NCI-H774 (cell line): Measurements from ENCODE around the gene CROCC2.
A peak's percentile ranks its signal among the peaks of the same experiment; 100 is the strongest.

Source experiments
- DNase-seq: peaks from one replicate; lab custom pipeline; 2025; lab: John Stamatoyannopoulos, UW

CROCC2 gene

DNA sequence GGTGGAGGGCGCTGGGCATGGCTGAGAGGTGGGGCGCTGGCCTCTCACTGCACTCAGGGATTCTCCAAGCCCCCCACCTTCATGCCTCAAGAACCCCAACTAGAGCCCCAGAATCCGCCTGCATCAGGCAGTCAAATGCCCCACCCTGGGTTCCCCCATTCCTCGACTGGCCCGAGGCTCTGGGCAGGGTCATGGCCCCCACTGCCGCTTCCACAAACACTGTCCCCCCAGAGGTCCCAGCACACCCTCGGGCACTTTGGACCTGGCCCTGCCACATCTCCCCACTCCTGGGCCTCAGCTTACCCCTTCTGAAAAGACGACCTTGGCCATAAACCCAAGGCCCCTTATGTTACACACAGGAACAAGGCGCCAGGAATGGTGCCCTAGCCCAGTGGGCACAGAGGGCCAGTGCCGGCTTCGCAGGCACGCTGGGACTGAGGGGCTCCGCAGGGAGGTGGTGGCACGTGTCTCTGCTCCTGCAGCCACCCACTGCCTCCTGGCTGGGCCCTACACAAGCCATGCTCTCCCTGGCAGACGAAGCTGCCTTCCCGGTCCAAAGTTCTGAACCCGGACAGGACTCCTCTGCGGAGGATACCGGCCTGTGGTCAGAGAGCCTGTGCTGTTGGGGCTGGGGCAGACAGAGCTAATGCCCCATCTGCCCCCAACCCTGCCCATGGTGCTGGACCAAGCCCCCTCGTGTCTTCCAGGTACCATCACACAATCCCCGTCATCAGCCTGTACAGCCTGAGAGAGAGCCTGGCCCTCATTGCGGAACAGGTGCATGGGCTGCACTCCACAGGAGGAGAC, 30.7 kb upstream of the CROCC2 start:
- no peak for DNase-seq

DNA sequence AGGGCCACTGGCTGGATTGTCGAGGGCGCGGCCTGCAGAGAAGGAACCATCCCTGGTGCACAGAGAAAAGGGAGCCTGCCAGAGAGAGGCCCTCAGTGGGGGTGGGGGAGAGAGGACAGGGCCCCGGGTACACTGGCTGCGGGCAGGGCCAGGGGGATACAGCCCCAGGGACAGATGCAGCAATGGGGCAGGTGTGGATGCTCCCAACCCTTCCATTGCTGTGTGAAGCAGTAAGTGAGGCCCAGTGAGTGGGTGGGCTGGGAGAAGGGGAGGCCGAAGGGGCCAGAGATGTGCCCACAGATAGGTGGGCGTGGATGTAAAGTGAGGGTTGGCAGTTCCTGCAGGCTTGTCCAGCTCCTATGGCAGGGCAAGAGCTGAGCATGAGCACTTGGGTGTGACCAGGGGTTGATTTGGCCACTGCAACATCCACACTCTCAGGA, 30.1 kb upstream of the CROCC2 start:
- no peak for DNase-seq

DNA sequence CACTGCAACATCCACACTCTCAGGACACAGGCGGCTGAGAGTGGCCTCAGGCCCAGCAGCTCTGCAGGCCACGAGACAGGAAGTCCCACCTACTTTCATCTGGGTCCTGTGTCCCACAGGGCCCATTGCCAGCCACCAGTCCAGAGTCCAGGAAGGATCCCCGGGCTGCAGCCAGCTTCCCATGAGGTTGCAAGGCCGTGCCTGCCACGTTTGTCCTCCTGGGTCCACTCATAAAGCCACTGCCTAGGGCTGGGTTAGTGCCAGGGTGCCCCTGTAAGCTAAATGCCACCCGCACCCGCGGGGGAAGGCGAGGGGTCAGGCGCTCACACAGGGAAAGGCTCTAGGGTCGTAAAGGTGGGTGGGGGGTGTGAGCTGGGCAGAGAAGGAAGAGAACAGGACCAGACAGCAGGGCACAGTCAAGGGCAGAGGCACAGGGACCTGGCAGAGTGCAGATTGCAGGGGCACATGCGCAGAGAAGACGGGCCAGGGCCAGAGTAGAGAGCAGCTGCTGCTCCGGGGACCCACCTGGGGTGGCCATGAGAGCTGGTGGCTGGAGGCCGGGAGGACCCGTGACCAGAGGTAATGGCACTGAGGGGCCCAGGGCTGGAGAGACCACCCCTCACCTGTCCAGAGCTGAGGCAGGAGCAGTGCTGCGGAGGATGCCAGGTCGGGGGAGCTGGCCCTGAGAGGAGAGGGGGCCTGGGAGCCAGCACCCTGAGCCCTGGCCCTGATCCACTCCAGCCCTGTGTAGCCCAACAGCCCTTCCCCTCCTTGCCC, 29.5 kb upstream of the CROCC2 start:
- no peak for DNase-seq

DNA sequence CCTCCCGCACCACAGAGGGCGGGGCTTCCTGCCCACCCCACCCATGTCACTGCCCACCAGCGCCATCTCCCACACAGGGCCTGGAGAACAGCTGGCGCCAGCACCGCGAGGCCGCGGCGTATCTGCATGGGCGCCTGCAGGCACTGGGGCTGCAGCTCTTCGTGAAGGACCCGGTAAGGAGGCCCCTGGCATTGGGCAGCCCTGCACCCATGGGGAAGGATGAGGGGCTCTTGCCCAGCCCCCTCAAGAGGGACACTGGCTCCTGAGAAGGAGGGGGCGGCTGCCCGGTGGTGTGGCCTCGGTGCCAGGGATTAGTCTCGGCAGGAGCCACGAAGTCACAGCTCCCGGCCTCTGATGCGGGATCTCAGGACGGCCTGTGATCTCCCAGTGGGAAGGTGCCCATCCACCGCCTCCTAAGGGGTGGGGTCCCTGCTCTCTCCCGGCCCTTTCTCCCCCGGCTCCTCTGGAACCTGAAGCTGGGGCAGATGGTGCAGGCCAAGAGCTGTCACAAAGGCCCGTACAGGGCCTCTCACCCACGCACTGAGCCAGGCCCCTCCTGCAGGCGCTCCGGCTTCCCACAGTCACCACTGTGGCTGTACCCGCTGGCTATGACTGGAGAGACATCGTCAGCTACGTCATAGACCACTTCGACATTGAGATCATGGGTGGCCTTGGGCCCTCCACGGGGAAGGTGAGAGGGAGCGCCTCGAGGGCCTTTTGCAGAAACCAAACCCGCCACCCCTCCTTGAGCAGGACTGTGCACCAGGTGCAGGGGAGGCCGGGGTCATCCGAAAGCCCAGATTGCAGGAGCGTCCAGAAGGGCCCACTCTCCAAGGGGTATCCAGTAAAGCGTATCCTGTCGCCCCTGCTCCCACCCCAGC, 28.4 kb upstream of the CROCC2 start:
- DNase-seq = no peak

DNA sequence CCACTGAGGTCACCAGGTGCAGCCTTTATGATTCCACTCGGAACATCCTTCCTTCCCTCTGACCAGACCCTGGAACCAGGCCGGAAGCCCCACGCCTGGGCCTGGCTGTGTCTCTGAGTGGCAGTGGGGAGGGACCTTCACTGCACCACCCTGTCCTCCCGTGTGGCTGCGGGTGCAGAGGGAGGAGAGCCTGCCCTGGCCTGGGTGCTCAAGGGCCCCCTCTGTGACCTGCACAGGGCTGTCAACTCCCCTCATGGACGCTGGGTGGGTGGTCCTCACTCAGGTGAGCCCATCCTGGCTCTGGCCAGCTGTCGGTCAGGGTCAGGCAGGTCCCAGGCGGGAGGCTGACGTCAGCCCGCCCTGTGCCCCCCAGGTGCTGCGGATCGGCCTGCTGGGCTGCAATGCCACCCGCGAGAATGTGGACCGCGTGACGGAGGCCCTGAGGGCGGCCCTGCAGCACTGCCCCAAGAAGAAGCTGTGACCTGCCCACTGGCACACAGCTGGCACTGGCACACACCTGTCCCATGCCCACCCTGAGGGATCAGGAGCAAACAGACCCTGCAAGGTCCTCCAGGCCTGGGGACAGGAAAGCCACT, 27.7 kb upstream of the CROCC2 start:
- DNase-seq = no peak

GRCh38 chr2:240879105-240879504, 27.0 kb upstream of the CROCC2 start:
- no peak for DNase-seq

DNA sequence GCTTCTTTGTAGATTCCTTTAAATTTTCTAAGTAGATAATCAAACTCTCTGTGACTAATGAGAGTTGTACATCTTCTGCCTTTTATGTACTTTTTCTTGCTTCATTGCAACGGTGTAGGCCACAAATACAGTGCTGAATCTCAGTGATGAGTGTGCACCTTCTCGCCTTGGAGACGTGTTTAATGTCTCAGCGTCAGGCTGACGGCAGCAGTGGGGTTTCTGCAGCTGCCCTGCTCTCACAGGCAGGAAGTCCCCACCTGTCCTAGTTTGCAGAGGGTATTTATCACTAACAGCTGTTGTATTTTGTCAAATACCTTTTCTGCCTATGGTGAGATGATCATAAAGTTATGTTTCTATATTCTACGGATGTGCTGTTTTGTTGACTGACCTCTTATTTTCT, 24.2 kb upstream of the CROCC2 start:
- DNase-seq = peak; percentile 59

GRCh38 chr2:240884221-240884620, 21.9 kb upstream of the CROCC2 start:
- no peak for DNase-seq

- DNase-seq = no peak
Observed at GRCh38 chr2:240884745-240885144, 21.4 kb upstream of the CROCC2 start.

DNA sequence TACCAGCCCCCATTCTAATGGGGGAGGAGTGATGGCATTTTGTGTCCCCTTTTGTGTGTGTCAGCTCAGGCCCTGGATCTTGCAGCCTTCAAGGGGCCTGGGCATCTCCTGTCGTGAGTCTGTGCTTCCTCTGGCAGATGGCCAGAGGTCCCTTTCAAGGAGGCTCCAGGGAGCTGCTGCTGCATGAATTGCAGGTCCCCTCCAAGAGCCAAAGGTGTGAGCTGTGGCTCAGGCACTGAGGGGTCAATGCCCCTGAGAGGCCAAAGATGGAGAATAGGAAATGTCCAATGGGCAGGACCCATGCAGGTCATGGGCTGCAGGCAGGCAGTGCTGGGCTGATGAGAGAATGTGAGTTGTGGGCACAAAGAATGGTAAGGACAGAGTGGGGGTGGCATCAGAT, 20.6 kb upstream of the CROCC2 start:
- DNase-seq = no peak

DNA sequence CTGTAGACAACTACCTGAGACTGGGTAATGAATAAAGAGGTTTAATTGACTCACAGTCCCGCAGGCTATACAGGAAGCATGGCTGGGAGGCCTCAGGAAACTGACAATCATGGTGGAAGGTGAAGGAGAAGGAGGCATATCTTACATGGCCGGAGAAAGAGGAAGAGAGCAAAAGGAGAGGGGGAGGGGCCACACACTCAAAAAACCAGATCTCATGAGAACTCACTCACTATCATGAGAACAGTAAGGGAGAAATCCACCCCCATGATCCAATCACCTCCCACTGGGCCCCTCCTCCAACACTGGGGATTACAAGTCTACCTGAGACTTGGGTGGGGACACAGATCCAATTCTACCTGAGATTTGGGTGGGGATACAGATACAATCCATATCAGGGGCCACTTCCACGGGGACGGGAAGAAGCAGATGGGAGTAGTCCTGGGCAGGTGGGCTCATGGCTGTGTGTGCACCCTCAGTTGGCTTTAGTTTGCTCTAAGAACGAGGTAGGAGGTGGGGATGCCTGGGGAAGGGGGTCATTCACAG, 20.0 kb upstream of the CROCC2 start:
- no peak for DNase-seq

DNA sequence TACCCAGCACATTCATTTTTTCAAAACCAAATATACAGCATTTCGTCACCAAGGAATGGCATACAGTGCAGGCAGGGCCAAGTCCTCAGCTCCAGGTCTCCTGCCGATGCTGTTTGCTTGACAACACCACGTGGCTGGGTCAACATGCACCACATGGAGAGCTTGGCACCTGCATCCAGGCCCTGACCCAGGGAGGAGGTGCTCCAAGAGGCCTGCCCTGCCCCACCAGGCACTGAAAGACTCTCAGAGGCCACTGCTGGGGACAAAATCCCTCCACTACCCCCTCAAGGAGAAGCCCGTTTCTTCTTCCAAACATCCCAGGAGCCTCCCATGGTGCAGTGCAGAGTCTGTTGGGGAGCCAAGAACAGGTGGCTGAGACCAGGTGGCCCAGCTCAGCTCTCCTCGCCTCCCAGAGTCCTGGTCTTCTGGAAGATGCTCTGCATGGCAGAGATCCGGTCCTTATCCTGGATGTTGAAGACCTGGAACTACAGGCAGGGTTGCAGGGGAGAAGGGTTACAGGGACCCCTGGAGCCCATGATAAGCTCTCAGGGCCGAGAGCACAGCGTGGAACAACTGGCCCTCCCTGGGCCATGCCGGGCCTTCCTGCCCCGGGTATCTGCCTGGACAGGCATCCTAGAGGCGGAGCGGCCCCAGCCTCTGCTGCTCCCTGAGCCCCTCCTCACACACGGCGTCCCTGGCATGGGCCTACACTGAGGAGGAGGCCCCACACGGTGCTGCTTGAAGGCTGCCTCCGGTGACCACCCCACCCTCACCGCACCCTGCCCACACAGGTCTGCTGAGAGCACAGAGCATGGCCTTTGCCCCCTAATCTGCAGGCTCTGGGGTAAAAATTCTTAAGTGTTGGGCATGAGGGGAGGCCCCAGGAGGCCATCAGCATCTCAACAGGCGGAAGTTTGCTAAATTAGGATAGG, 19.2 kb upstream of the CROCC2 start:
- peak; percentile 11 for DNase-seq

- DNase-seq = no peak
Observed at GRCh38 chr2:240887631-240888030, 18.5 kb upstream of the CROCC2 start.

- no peak for DNase-seq
Observed at GRCh38 chr2:240888130-240888889, 17.8 kb upstream of the CROCC2 start.

GRCh38 chr2:240888890-240889573, 17.1 kb upstream of the CROCC2 start:
- DNase-seq = no peak

GRCh38 chr2:240889601-240890560, 16.3 kb upstream of the CROCC2 start:
- DNase-seq = no peak

DNA sequence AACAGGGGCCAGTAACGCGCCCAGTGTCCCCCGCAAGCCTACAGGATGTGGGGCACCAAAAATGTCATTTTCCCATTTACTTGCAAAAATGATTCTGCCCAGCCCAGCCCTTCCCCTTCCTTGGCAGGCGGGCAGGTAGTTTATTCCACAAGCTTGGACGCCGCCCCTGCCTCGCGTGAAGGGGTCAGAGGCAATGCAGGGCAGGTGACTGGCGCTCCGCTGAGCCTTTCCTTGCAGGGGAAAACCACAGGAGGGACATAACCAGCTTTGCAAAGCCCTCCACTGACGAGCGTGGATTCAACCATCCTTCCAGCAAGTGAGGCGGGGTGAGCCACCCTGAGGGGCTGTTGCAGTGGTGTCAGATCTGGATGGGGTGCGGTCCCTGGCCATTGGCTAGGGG, 15.4 kb upstream of the CROCC2 start:
- no peak for DNase-seq
